SJSA1 (cell line): ENCODE data around the gene PACSIN3. TPM values are rescaled to one million over a fixed set of nuclear protein-coding genes. Genes with fewer than 3 reads are reported as not detected.

Experiments used
- DNase-seq, 2 experiments: peaks; one replicate each; pipeline ENCODE4 v3.0.0-alpha.2; 2015 to 2020; ENCODE audit warnings: low spot score in 2 of 2, low read depth in 1 of 2
- H3K27ac ChIP-seq: fragments of 250-450 bp; sonication (Bioruptor Pico); 2 replicates; pipeline ENCODE4 v1.5.1; 2020; ENCODE audit warnings: mild to moderate bottlenecking, moderate library complexity
- H3K27me3 ChIP-seq: fragments of 250-450 bp; sonication (Bioruptor Pico); replicated peaks from 2 replicates; pipeline ENCODE4 v1.5.1; 2020; ENCODE audit warnings: mild to moderate bottlenecking, moderate library complexity
- H3K36me3 ChIP-seq: fragments of 250-450 bp; sonication (Bioruptor Pico); 2 replicates; pipeline ENCODE4 v1.5.1; 2020; ENCODE audit warnings: mild to moderate bottlenecking
- H3K4me1 ChIP-seq: fragments of 250-450 bp; sonication (Bioruptor Pico); replicated peaks from 2 replicates; pipeline ENCODE4 v1.6.1; 2021; ENCODE audit warnings: mild to moderate bottlenecking
- H3K4me3 ChIP-seq: fragments of 250-450 bp; sonication (Bioruptor Pico); 2 replicates; pipeline ENCODE4 v1.5.1; 2020; ENCODE audit warnings: mild to moderate bottlenecking
- H3K9me3 ChIP-seq: fragments of 250-450 bp; sonication (Bioruptor Pico); replicated peaks from 2 replicates; pipeline ENCODE4 v1.5.1; 2020; ENCODE audit warnings: mild to moderate bottlenecking
- total RNA-seq: library from RNA; depleted of rRNA; stranded (reverse); fragments of >200 nt; shearing (Covaris generic); gene quantifications from 2 replicates; pipeline ENCODE4 v1.2.3, GENCODE V29; 2014

Gene PACSIN3
- total RNA-seq, 1 experiment from 2014 or later = 23.2 TPM

DNA sequence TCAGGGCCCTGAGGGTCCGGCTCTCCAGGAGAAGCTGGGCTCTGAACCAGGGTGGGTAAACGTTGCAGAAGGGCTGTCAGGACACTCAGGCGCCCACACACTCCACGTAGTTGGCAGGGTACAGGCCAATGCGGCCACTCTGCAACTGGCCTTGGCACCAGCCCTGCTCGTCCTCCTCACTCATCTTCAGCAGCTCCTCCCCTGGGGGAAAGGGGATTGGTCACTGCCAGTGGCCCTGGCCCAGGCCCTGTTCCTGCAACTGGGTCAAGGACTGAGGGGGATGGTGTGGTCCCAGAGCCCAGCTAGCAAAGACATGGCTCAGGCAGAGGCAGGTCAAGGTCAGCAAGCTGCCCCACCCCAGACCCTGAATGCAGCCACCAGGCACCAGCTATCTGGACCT, 8.4 kb downstream of the PACSIN3 start:
- H3K4me1 ChIP-seq = peaks cover 14% of the 10 kb centered on the region
- DNase-seq = no peak
- H3K9me3 ChIP-seq = no peaks in the 10 kb centered on the region
- peaks cover 46% of the 10 kb centered on the region for H3K36me3 ChIP-seq
- no peak overlapping the region for H3K27ac ChIP-seq
- H3K4me3 ChIP-seq = no peak overlapping the region
- no peaks in the 10 kb centered on the region for H3K27me3 ChIP-seq

DNA sequence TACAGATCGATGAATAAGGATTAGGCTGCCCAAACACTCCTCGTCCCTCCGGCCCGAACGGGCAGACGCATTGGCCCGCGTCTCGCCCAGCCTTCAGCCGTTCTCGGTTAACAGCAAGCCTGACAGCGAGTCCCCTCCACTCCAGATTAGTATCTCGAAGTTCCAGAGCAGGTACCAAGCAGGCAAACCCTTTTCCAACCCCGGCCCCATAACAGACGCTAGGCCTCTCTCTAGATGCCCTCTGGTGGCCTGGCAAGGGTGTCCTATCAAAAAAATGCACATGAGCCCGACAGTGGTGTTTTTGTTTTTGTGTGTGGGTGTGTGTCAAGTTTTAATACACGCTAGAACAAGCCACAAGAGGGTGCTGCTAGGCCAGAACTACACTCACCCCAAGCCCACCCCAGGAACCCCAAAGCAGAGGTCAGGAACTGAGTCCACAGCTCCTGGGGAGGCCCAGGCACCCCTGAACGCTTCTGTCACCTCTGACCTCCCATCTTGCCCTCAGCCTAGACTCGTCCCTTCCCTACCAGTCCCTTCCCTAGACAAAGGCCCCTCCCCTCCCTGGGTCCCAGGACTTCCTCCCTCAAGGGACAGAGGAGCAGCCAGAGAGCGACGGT, 8.9 kb downstream of the PACSIN3 start:
- peak; percentile 80 to 85 for DNase-seq

DNA sequence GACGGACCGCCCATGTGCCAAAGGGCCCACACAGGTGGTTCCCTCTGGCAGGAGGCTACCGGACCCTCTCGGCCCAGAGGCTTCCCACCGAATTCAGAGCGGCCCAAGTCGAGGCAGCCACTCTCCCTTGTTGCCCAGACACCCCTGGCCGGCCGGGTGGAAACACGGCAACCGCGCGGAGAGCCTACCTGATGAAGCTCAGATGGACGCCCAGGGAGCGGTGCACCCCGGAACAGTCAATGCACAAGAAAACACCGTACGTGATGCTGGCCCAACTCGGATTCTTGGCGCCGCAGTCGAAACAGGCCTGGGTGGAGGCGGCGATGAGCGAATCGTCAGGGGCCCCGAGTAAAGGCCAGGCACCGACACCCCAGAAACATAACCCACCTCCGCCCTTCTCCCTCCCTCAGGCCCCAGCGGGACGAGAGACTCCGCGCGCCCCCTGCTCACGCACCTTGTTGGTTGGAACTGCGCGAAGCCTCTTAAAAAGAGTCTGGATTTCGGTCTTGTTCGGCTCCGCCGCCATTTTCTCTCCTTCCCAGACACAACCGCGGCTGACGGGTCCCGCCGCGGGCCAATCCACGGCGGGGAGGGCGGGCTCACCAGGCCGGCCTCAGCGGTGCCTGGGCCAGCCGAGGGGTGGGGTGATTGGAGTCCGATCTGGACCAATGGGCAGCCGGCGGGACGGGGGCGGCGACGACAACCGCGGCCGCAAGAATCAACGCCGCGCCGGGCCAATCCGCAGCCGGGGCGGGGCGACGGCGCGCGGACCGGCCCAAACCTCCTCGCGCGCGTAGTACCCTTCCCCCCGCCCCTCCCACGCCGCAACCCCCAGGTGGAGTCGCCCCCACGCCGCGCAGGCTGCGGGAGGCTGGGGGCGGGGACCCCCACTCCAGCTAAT, 9.7 kb downstream of the PACSIN3 start, which contains the start of gene ARFGAP2:
TSS of gene ARFGAP2 (minus strand) at position 552 of the 901 bp plus-strand sequence. CDS start at position 526, 26 bp downstream.
- Histone ChIP-seq H3K4me3 (peak within 1 kb of the TSS; percentile 86), H3K27me3 (no peaks in the 10 kb centered on the region), H3K36me3 (peaks cover 59% of the 10 kb centered on the region), H3K9me3 (no peaks in the 10 kb centered on the region), H3K4me1 (peaks cover 14% of the 10 kb centered on the region), H3K27ac (peak within 1 kb of the TSS; percentile 84)
- peak; percentile 91 to 96 for DNase-seq

More for the DNA sequence above, 8.9 kb downstream of the PACSIN3 start:
- Histone ChIP-seq H3K27ac (peak overlapping the region; percentile 64), H3K4me1 (peaks cover 14% of the 10 kb centered on the region), H3K36me3 (peaks cover 51% of the 10 kb centered on the region), H3K4me3 (peak overlapping the region; percentile 86), H3K9me3 (no peaks in the 10 kb centered on the region), H3K27me3 (no peaks in the 10 kb centered on the region)

DNA sequence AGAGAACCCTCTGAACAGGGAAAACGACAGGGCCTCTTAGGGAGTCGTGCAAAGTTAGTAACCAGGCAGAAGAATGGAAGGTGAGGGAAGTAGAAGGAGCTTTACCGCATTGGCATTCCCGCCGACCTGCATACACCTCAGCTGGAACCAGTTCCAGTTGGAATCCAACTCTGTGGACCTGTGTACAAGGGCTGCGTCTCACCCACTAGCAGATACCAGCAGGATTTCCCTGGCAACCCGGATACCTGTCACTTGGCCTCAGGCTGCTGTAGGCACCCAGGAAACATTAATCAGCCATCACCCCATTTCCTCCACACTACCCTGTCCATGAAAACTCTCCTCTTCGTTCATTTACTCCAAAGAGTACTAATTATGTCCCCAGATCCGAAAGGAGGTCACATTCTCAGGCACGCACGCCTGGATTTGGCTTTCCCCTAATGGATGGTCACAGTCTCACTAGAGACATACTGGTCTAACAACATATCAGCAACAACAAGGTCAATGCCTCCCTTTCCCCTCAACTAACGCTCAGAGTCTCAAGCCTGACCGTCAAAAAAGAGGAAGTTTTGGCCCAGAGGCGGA, 10.4 kb downstream of the PACSIN3 start:
- no peaks in the 10 kb centered on the region for H3K9me3 ChIP-seq
- peak overlapping the region; percentile 84 for H3K27ac ChIP-seq
- peak overlapping the region; percentile 86 for H3K4me3 ChIP-seq
- DNase-seq = no peak
- H3K4me1 ChIP-seq = peaks cover 14% of the 10 kb centered on the region
- peaks cover 66% of the 10 kb centered on the region for H3K36me3 ChIP-seq
- no peaks in the 10 kb centered on the region for H3K27me3 ChIP-seq

DNA sequence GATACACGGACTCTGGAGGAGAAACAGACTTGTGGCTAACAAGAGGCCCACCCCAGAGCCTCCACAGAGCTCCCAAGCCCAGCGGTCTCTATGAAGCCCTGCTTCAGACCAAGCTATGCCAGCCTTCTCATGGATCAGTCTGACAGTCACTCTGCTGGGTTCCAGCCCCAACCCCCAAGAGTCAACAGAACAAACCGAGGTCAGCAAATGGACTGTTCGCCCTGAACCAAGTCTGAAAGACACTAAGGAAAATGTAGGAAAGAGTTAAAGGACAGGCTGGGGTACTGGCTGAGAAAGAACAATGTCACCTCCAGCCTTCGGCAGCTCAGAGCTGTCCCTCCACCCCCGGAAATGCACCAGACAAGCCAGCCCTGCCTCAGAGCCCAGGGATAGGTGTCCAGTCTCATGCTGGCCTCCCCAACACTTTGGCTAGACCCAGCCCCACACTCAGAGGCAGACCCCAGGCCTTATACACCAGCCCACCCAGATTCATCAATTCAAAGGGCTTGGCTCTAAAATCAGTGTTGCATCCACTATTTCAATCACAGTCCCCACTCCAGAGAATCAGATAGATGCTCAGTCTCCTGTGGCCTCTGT, 13.4 kb downstream of the PACSIN3 start:
- Histone ChIP-seq H3K27ac (no peak overlapping the region), H3K27me3 (no peaks in the 10 kb centered on the region), H3K4me1 (peaks cover 13% of the 10 kb centered on the region), H3K9me3 (no peaks in the 10 kb centered on the region), H3K36me3 (peaks cover 80% of the 10 kb centered on the region), H3K4me3 (no peak overlapping the region)
- no peak for DNase-seq

DNA sequence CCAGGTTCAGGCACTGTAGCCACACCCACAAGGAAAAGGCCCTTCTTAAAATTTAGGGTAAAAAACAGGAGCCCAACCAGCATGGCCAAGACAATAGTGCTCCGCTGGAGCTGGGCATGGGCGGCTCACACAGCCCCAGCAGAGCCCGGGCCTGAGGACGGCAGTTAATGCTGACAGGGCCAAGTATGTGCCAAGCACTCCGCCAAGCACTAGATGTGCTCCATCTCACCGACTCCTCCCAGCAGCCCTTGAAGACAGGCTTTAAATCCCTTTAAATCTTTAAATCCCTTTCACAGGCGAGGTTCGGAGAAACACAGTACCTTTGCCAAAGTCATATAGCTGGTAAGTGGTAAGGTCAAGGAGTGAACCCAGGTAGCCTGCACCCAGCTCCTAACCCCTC, 14.4 kb downstream of the PACSIN3 start:
- H3K36me3 ChIP-seq = peaks cover 90% of the 10 kb centered on the region
- DNase-seq = no peak
- H3K9me3 ChIP-seq = no peaks in the 10 kb centered on the region
- no peak overlapping the region for H3K27ac ChIP-seq
- H3K4me3 ChIP-seq = no peak overlapping the region
- H3K27me3 ChIP-seq = no peaks in the 10 kb centered on the region
- peaks cover 8% of the 10 kb centered on the region for H3K4me1 ChIP-seq

DNA sequence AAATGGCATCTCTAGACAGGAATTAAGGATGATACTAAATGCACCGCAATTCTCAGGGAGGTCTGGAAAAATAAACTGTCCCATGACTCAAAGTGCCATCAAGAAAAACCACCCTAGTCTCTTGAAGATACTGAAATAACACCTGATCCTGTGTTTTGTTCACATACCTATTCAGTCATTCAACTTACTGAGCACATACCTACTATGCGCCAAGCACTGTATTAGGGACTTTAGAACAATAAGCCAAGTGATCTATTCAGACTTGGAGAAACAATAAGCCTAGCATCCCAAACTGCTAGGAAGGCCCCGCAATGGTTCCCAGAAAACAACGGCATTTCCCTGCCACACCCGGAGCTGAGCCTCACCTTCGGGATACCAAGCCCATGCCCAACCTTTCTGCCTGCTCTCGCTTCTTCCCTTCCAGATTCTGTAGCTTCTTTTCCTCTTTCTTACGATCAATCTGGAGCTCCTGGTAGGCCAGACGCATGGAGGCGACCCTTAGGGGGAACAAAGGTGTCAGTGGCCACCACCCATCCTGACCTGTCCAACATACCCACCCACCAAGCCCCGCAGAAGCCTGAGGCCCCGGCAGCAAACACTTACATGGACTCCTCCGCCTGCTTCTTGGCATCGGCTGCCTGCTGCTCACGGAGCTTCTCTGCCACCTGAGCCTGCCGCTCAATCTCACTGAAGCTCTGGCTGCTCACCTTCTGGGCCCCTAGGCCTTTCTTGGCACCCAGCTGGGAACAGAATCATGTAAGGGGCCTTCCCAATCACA, 15.0 kb downstream of the PACSIN3 start:
- no peak for DNase-seq
- Histone ChIP-seq H3K36me3 (peaks cover 92% of the 10 kb centered on the region), H3K27me3 (no peaks in the 10 kb centered on the region), H3K27ac (no peak overlapping the region), H3K9me3 (no peaks in the 10 kb centered on the region), H3K4me3 (no peak overlapping the region), H3K4me1 (peaks cover 8% of the 10 kb centered on the region)

DNA sequence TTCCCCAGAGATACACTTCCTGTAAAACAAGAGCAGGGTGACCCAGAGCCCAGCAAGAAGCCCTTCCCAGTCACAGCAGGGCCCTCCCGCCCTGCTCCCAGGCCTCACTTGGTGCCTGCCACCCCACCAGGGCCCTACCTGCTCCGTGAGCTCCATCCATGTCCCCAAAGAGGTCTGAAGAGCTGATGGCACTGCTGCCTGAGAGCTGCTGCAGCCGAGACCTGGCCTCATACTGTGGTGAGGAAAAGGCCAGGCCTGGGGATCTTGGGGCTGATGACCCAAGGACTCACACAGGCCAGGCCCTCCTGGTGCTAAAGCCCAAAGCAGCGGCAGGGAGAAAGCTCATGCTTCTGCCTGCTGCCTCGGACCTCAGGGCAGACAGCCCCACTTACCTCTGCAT, 19.9 kb downstream of the PACSIN3 start:
- DNase-seq = no peak
- H3K4me1 ChIP-seq = no peaks in the 10 kb centered on the region
- H3K27me3 ChIP-seq = no peaks in the 10 kb centered on the region
- no peaks in the 10 kb centered on the region for H3K9me3 ChIP-seq
- H3K27ac ChIP-seq = no peak overlapping the region
- H3K36me3 ChIP-seq = peaks cover 92% of the 10 kb centered on the region
- H3K4me3 ChIP-seq = no peak overlapping the region

DNA sequence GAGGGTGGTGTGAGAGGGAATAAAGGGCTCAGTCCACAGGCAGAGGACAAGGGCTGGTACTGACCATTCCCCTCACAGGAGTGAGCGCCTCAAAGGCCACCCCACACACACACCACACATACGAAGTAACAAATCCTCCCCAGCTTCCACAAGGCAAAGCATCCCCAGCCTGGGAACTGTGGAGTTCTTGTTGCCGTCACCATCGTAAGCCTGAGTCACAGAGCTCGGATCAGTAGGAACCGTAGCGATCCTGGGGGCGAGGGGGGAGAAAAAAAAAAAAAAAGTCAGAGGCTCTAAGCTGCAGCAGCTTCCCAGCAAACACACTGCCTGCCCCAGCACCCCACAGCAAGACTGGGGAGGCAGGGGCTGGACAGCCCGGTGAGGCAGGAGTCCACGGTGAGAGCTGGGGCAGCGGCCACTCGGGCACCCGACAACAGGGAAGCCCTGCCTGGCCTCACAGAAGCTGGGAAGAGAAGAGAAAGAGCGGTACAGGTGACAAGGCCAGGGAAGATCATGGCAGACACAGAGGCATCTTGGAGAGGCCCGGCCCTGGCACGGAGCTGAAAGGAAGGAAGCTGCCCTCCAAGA, 20.9 kb downstream of the PACSIN3 start:
- no peaks in the 10 kb centered on the region for H3K4me1 ChIP-seq
- H3K36me3 ChIP-seq = peaks cover 90% of the 10 kb centered on the region
- H3K27ac ChIP-seq = no peak overlapping the region
- no peaks in the 10 kb centered on the region for H3K9me3 ChIP-seq
- H3K4me3 ChIP-seq = no peak overlapping the region
- no peak for DNase-seq
- no peaks in the 10 kb centered on the region for H3K27me3 ChIP-seq

DNA sequence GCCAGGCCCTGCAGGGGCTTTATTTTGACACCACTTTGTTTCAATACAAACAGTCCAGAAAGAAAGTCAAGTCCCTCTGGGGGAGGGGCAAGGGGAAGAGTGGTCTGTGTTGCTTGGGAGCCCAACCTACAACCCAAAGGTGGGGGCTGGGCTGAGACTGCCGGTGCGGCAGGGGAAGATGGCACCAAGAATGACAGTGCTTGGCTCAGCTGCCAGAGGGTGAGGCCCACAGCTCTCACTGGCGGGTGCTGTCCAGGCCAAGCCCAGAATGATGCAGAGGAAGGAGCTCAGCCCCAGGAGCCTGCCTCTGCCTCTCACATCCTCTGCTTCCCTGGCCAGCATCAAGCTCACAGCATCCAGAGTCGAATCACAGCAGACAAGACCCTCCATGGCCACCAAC, 21.9 kb downstream of the PACSIN3 start:
- H3K9me3 ChIP-seq = no peaks in the 10 kb centered on the region
- no peak overlapping the region for H3K27ac ChIP-seq
- no peaks in the 10 kb centered on the region for H3K27me3 ChIP-seq
- no peak overlapping the region for H3K4me3 ChIP-seq
- DNase-seq = no peak
- H3K4me1 ChIP-seq = no peaks in the 10 kb centered on the region
- H3K36me3 ChIP-seq = peaks cover 82% of the 10 kb centered on the region

DNA sequence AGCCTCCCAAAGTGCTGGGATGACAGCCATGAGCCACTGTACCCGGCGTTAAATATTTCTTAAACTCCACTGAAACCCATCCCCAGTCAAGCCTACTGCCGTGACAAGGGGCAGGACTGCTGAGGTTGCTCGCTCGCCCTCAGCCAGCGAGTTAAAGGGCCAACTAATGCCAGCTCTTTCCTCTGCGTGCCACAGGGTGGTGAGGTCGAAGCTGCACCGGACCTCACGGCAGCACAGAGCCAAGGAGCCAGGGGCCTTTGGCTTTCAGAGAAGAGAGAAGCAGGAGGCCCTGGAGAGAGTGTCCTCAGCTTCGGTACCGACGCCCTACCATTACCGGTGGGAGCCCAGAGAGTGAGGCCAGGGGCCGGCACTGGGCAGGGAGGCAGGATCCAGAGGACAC, 22.3 kb downstream of the PACSIN3 start:
- no peaks in the 10 kb centered on the region for H3K4me1 ChIP-seq
- no peak for DNase-seq

DNA sequence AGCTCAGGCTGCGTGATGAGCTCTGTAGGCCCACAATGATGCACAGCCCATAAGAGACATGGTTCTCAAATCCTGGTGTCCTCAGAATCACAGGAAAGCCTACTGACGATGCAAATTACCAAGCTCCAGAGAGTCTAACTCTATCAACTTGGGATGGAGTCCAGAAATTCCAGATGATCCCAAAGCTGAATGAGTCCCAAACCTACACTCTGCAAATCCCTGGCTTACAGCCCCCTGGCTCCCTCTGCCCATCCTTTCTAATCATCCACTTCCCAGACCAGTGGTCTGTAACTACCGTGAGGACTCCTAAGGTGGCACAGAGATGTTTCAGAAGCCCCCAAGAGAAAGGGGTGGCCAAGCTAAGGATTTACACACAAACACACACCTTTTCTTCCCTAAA, 23.0 kb downstream of the PACSIN3 start:
- DNase-seq = no peak
- H3K4me3 ChIP-seq = no peak overlapping the region
- peaks cover 74% of the 10 kb centered on the region for H3K36me3 ChIP-seq
- H3K9me3 ChIP-seq = no peaks in the 10 kb centered on the region
- no peak overlapping the region for H3K27ac ChIP-seq
- H3K27me3 ChIP-seq = no peaks in the 10 kb centered on the region
- H3K4me1 ChIP-seq = no peaks in the 10 kb centered on the region

More for the DNA sequence above, 22.3 kb downstream of the PACSIN3 start:
- no peak overlapping the region for H3K27ac ChIP-seq
- H3K4me3 ChIP-seq = no peak overlapping the region
- H3K9me3 ChIP-seq = no peaks in the 10 kb centered on the region
- peaks cover 78% of the 10 kb centered on the region for H3K36me3 ChIP-seq
- H3K27me3 ChIP-seq = no peaks in the 10 kb centered on the region

DNA sequence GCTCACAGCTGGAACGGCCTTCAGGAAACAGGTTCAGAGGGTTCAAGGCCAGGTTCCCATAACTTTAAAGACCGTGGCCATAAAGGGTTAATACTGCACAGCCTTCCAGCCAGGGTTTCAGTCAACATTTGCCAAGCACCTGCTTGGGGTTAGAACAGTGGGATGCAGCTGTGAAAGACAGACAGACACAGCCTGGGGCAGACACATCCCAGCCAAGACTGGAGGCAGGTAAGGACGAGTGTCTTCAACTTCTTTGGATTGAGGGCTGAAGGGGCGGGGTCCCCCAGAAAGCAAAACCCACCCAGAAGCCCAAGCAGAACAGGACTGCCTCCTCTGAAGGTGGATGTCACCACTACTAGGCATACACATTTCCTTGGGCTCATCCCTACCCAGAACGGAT, 23.8 kb downstream of the PACSIN3 start:
- Histone ChIP-seq H3K9me3 (no peaks in the 10 kb centered on the region), H3K36me3 (peaks cover 66% of the 10 kb centered on the region), H3K4me3 (no peak overlapping the region), H3K27ac (no peak overlapping the region), H3K4me1 (no peaks in the 10 kb centered on the region), H3K27me3 (no peaks in the 10 kb centered on the region)
- DNase-seq = no peak
